Epithelial cell of esophagus (primary cell): ENCODE data around the gene HEATR9.

ENCODE experiments used
- DNase-seq: peaks from one replicate; pipeline ENCODE4 v3.0.0; 2010; ENCODE audit warnings: low read depth
- H3K4me3 ChIP-seq: 2 replicates; pipeline ENCODE4 v1.5.1; 2011; ENCODE audit warnings: mild to moderate bottlenecking, low read length, control low read depth
- CTCF ChIP-seq: IDR thresholded peaks from 2 replicates; pipeline ENCODE4 v1.5.1; 2011; ENCODE audit warnings: low read depth, mild to moderate bottlenecking, low read length, control low read depth, inconsistent platforms; ENCODE audit not compliant: insufficient read depth; ENCODE audit errors: missing control alignments

The HEATR9 gene

DNA sequence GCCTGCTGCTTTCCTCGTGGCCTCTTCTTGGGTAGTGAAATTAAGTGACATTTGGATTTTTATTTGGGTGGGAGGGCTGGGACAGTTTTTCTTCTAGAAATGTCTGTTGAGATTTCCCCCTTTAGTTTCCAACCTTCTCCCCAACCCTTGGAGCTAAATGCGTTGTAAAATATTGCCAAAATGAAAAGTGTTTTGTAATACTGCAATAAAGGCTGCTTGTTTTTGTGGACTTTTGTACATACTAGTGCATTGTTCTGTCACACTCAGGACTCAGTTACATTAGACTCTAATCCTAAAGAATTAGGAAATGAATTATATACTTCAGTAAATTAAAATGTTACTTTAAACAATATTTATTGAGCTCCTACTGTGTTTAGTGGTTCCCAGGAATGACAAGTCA is 21.7 kb downstream of the HEATR9 start:
- H3K4me3 ChIP-seq, result no peak overlapping the region
- DNase-seq, result no peak
- TF ChIP-seq CTCF, result no peak

GRCh38 chr17:35846055-35846809 is 22.5 kb downstream of the HEATR9 start:
- no peak overlapping the region for H3K4me3 ChIP-seq
- no peak for DNase-seq
- no peak for TF ChIP-seq CTCF

DNA sequence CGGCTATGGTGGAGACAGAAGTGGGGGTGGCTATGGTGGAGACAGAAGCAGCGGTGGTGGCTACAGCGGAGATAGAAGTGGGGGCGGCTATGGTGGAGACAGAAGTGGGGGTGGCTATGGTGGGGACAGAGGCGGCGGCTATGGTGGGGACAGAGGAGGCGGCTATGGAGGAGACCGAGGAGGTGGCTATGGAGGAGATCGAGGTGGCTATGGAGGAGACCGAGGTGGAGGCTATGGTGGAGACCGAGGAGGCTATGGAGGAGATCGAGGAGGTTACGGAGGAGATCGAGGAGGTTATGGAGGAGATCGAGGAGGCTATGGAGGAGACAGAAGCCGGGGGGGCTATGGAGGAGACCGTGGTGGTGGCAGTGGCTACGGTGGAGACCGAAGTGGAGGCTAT is 24.1 kb downstream of the HEATR9 start:
- no peak for TF ChIP-seq CTCF
- no peak for DNase-seq
- H3K4me3 ChIP-seq, result no peak overlapping the region

DNA sequence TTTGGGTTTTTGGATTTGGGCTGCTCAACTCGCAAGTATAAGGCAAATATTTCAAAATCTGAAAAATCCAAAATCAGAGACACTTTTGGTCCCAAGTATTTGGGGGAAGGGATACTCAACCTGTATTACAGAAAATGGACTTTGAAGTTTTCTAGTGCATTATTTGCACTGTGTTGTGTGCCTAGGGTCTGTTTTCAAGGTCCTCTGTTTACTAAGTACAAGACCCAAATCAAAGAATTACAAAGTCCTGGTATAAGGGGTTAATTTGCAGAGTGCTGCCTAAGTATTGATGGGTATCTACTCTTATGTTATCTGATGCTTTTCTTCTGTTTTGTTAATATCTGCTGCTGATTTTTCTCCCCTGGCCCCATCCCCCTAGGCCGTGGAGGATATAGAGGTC is 25.0 kb downstream of the HEATR9 start:
- TF ChIP-seq CTCF, result no peak
- DNase-seq, result no peak
- H3K4me3 ChIP-seq, result no peak overlapping the region

- no peak for DNase-seq
- TF ChIP-seq CTCF, result no peak
- H3K4me3 ChIP-seq, result no peak overlapping the region
Observed at GRCh38 chr17:35842239-35842638, 26.5 kb downstream of the HEATR9 start.

DNA sequence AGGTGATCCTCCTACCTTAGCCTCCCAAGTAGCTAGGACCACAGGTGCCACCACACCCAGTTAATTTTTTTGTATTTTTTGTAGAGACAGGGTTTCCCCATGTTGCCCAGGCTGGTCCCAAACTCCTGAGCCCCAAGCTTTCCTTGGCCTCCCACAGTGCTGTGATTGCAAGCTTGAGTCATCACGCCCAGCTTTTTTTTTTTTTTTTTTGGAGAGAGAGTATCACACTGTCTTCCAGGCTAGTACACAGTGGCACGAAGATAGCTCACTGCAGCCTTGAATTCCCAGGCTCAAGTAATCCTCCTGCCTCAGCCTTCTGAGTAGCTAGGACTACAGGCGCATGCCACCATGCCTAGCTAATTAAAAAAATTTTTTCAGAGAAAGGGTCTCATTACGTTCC is 27.2 kb downstream of the HEATR9 start:
- TF ChIP-seq CTCF, result no peak
- H3K4me3 ChIP-seq, result no peak overlapping the region
- DNase-seq, result peak; percentile 14

DNA sequence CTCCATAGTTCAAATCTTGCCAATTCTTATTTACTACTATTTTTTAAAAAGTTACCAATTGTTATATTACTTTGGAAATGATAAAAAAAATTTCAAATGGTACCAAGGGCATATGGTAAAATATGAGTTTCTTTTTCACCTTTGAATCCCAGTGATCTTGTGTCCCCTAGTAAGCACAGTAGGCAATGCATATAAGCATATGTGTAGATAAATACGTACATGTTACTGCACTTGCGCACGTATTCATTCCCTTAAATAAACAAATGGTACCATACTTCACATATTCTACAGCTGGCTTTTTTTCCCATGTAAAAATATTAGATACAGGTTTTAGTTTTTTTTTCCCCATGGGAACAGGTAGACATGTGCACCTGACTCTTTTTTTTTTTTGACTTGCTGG is 27.6 kb downstream of the HEATR9 start:
- no peak for DNase-seq
- H3K4me3 ChIP-seq, result no peak overlapping the region
- TF ChIP-seq CTCF, result no peak
